Measurements from ENCODE around the gene TNNC2. TPM values are rescaled to one million over a fixed set of nuclear protein-coding genes. Genes with fewer than 3 reads are reported as not detected.

Gene TNNC2
- total RNA-seq, 1 experiment from 2014 or later = 4.6 TPM

DNA sequence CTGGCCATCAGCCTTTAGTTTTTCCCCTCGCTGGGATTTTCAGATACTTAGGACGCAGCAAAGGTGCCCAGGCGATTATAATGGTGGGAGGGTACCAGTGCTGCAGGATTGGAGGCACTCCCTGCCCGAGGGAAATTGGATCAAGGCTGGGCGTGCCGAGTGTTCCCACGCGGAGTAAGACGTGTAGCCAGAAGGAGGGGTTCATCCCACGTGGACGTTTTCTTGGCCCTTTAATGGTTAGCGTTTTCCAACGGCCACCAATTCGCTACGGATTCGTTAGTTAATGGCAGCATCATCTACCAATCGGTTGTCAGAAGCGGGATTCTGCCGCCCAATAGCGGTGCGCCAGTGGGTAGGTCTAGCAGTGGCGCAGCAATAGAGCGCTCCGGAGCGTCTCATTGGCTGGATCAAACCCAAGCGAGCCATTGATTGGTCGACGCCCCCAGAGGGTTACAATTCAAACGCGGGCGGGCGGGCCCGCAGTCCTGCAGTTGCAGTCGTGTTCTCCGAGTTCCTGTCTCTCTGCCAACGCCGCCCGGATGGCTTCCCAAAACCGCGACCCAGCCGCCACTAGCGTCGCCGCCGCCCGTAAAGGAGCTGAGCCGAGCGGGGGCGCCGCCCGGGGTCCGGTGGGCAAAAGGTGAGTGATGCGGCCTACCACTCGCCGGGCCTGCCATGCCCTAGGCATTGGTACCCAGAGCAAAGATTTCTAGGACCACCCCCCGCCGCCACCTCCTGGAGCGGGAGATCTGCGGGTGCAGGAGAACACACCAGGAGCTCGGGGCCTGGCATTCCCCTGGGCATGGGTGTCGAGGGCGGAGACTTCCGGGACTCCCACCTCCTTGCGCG is 14.7 kb downstream of the TNNC2 start, which contains the start of gene UBE2C:
TSS of gene UBE2C (plus strand) at position 488 of the 849 bp plus-strand sequence. CDS start at position 540, 52 bp downstream.
- Histone ChIP-seq H2AK5ac (ENCODE audit: insufficient read length, low read length) (no peak within 1 kb of the TSS), H3K4me2 (ENCODE audit: insufficient read depth, insufficient read length, low read length) (peak within 1 kb of the TSS; percentile 71), H3K27me3 (ENCODE audit: insufficient read depth, low read length) (no peaks in the 10 kb centered on the region), H3K56ac (ENCODE audit: insufficient read length, low read depth, low read length) (no peak within 1 kb of the TSS), H2BK5ac (ENCODE audit: insufficient read length, low read length) (no peak within 1 kb of the TSS), H3K27ac (ENCODE audit: insufficient read length, low read depth, low read length) (no peak within 1 kb of the TSS), H3K23me2 (ENCODE audit: insufficient read length, low read depth, low read length, poor library complexity, severe bottlenecking) (peaks cover 7% of the 10 kb centered on the region), H2BK12ac (ENCODE audit: insufficient read length, low read depth, low read length) (no peak within 1 kb of the TSS), H4K91ac (ENCODE audit: insufficient read length, low read depth, low read length) (no peak within 1 kb of the TSS), H3K18ac (ENCODE audit: insufficient read length, low read depth, low read length) (peak within 1 kb of the TSS; percentile 25), H4K5ac (ENCODE audit: insufficient read length, low read depth, low read length) (no peak within 1 kb of the TSS), H3K79me1 (ENCODE audit: insufficient read depth, low read depth, low read length, poor library complexity, severe bottlenecking) (peaks cover 3% of the 10 kb centered on the region), H2BK15ac (ENCODE audit: low read depth, low read length) (no peak within 1 kb of the TSS), H3K4ac (ENCODE audit: low read depth, low read length) (no peak within 1 kb of the TSS), H2BK120ac (ENCODE audit: low read depth, low read length, poor library complexity, severe bottlenecking) (no peak within 1 kb of the TSS), H3K9ac (ENCODE audit: extremely low read depth, insufficient read length, low read length) (peak within 1 kb of the TSS; percentile 82), H3K4me1 (ENCODE audit: insufficient read depth, low read length) (no peaks in the 10 kb centered on the region), H3K23ac (ENCODE audit: insufficient read length, low read depth, low read length) (no peak within 1 kb of the TSS), H3K14ac (ENCODE audit: insufficient read depth, low read length) (peak within 1 kb of the TSS; percentile 7; the same call in 1 of the 2 replicates), H4K8ac (replicated peaks; ENCODE audit: insufficient read length, low read depth, low read length) (no peak within 1 kb of the TSS), H3T11ph (ENCODE audit: low read length) (no peak within 1 kb of the TSS), H2BK20ac (ENCODE audit: low read depth, low read length, poor library complexity, severe bottlenecking) (no peak within 1 kb of the TSS), H4K20me1 (ENCODE audit: control insufficient read depth, insufficient read depth, insufficient read length) (no peaks in the 10 kb centered on the region), H3K79me2 (ENCODE audit: insufficient read depth, low read length) (peaks cover 10% of the 10 kb centered on the region; the same call in 1 of the 2 replicates), H2AFZ (ENCODE audit: low read length) (no peak within 1 kb of the TSS), H3K9me3 (ENCODE audit: control insufficient read depth, low read depth, low read length) (no peaks in the 10 kb centered on the region)
- Mint-ChIP-seq H3K27me3 (ENCODE audit: low read depth) (no peaks in the 10 kb centered on the region), H3K9me3 (peaks cover 0 to 3% of the 10 kb centered on the region in 2 experiments; a peak in 2 of 5 replicates), H3K4me3 (peak within 1 kb of the TSS; percentile 98 to 99), H3K27ac (peak within 1 kb of the TSS; percentile 76 to 95 (median 83)), H3K36me3 (ENCODE audit: insufficient read depth in 1 of 3, low read depth in 3 of 3) (peaks cover 47 to 78% (median 75%) of the 10 kb centered on the region in 3 experiments), H3K4me1 (peaks cover 16 to 19% of the 10 kb centered on the region in 2 experiments)
- TF ChIP-seq CTCF (conservative IDR thresholded peaks at IDR 0.05) = no peak
- peak; percentile 99 for DNase-seq
- no CpG with 5 or more reads among the region's 65 CpGs for WGBS (ENCODE audit: extremely low coverage, insufficient read length, low lambda C conversion rate)

All from H9 (cell line).